ENCODE measurements around the gene DHRS12.

Gene DHRS12

DNA sequence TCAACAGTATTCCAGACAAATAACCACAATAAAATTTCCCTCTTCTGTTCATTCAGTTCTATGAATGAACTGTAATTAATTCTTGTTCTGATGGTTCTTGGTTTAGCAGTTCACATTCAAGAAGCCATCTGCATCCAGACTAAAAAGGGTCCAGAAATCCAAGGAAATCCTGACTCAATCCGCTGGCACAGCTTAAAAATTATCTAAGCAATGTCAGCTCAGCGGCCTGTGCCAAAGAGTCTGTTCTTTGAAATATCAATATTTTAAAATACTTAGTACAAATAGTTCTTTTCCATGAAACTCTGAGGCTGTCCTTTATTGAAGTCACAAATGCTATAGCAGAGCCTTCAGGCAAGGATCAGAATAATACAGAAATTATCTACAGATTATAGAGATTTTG is 57.2 kb downstream of the DHRS12 start:
- Histone ChIP-seq H3K27me3 (replicated peaks; ENCODE audit: control insufficient read depth, insufficient read depth, low read length) (no peaks in the 10 kb centered on the region), H3K36me3 (ENCODE audit: control insufficient read depth, insufficient read depth, low read length) (no peaks in the 10 kb centered on the region; the same call in 1 of the 2 replicates), H3K4me3 (replicated peaks; ENCODE audit: low read depth, low read length) (no peak overlapping the region)
- TF ChIP-seq, protein P1, sequence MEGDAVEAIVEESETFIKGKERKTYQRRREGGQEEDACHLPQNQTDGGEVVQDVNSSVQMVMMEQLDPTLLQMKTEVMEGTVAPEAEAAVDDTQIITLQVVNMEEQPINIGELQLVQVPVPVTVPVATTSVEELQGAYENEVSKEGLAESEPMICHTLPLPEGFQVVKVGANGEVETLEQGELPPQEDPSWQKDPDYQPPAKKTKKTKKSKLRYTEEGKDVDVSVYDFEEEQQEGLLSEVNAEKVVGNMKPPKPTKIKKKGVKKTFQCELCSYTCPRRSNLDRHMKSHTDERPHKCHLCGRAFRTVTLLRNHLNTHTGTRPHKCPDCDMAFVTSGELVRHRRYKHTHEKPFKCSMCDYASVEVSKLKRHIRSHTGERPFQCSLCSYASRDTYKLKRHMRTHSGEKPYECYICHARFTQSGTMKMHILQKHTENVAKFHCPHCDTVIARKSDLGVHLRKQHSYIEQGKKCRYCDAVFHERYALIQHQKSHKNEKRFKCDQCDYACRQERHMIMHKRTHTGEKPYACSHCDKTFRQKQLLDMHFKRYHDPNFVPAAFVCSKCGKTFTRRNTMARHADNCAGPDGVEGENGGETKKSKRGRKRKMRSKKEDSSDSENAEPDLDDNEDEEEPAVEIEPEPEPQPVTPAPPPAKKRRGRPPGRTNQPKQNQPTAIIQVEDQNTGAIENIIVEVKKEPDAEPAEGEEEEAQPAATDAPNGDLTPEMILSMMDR (IDR thresholded peaks at IDR 0.05; ENCODE audit: insufficient read depth, low read length, poor library complexity, severe bottlenecking), result no peak
- DNase-seq (ENCODE audit: extremely low read depth, insufficient read length), result no peak

DNA sequence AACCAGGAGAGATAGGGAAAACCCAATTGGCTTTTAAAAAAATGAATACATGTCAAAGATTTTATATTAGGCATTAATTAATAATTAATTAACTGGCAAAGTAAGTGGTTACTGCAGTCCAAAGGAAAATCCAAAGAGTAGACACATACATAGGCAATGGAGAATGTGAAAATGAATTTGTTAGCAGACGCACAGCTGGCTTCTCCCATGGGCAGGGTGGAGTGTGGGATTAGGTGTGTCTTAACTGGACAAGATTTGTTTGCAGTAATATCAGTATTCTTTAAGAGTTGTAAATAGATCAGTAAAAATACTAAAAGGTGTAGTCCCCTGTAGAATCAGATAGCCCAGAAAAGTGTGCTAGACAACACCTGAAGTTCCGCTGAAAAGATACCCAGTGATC is 58.7 kb downstream of the DHRS12 start:
- TF ChIP-seq, protein P1 (IDR thresholded peaks at IDR 0.05; ENCODE audit: insufficient read depth, low read length, poor library complexity, severe bottlenecking), result no peak
- H3K36me3 ChIP-seq (ENCODE audit: control insufficient read depth, insufficient read depth, low read length), result no peaks in the 10 kb centered on the region; the same call in 1 of the 2 replicates

DNA sequence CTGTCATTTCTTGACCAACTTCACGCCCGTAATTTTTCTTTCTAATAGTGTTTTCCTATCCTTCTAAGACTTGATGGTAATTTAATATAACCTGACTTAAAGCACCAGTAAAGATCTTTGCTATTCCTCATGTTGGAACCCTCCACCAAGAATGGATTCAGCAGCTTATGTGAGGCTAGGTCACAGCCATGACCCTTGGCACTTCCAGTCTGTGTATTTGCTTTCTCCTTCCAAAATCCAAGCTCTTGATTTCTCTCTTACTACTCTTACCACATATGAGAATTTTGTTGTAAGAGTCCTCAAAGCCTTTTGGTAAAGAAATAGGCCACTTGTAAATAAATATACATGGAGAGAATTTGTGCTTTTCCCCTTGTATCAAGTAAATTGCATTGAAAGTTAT is 61.4 kb downstream of the DHRS12 start:
- Histone ChIP-seq H3K27me3 (replicated peaks; ENCODE audit: control insufficient read depth, insufficient read depth, low read length) (no peaks in the 10 kb centered on the region), H3K36me3 (ENCODE audit: control insufficient read depth, insufficient read depth, low read length) (no peaks in the 10 kb centered on the region; the same call in 1 of the 2 replicates), H3K4me3 (replicated peaks; ENCODE audit: low read depth, low read length) (no peak overlapping the region)
- no peak for DNase-seq (ENCODE audit: extremely low read depth, insufficient read length)
- TF ChIP-seq, protein P1 (IDR thresholded peaks at IDR 0.05; ENCODE audit: insufficient read depth, low read length, poor library complexity, severe bottlenecking), result no peak

More for the DNA sequence above, 58.7 kb downstream of the DHRS12 start:
- no peak for DNase-seq (ENCODE audit: extremely low read depth, insufficient read length)
- no peak overlapping the region for H3K4me3 ChIP-seq (replicated peaks; ENCODE audit: low read depth, low read length)
- H3K27me3 ChIP-seq (replicated peaks; ENCODE audit: control insufficient read depth, insufficient read depth, low read length), result no peaks in the 10 kb centered on the region

DNA sequence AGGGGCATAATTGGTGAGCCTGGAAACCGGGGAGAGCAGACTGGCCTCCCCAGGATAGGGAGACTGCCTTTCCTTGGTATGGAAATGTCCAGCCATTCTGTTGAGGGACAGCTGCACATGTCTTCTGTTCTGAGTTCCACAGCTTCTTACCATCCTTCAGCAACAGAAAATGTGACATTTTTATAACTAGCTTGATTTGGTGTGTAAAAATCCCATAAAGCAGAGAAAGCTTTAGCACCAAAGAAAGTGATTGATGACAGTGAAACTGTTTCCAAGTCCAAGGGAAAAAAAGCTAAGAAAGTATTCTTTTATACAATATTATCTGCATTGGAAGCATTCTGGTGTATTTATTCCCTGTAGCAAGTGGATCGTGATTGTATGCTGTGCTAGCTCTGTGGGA is 61.9 kb downstream of the DHRS12 start:
- DNase-seq (ENCODE audit: extremely low read depth, insufficient read length), result no peak
- Histone ChIP-seq H3K27me3 (replicated peaks; ENCODE audit: control insufficient read depth, insufficient read depth, low read length) (no peaks in the 10 kb centered on the region), H3K4me3 (replicated peaks; ENCODE audit: low read depth, low read length) (no peak overlapping the region), H3K36me3 (ENCODE audit: control insufficient read depth, insufficient read depth, low read length) (no peaks in the 10 kb centered on the region; the same call in 1 of the 2 replicates)
- TF ChIP-seq, protein P1 (IDR thresholded peaks at IDR 0.05; ENCODE audit: insufficient read depth, low read length, poor library complexity, severe bottlenecking), result no peak

DNA sequence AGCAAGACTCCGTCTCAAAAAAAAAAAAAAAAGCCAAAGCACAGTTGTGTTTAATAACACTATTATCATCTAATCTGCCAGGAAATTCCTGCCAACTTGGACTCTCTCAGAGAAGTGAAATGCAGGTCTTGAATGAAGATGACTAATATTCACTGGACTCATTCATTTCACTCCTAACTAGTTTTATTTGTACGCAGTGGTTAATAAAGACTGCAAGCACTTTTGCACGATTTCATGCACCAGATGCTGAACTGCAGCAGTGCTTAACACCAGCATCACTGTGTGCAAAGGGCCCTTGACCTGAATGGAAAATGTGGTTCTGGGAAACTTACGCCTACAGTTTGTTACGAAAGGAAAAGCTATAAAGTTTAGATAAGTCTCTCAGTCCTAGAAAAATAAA is 63.3 kb downstream of the DHRS12 start:
- H3K36me3 ChIP-seq (ENCODE audit: control insufficient read depth, insufficient read depth, low read length), result no peaks in the 10 kb centered on the region; the same call in 1 of the 2 replicates
- no peaks in the 10 kb centered on the region for H3K27me3 ChIP-seq (replicated peaks; ENCODE audit: control insufficient read depth, insufficient read depth, low read length)
- TF ChIP-seq, protein P1 (IDR thresholded peaks at IDR 0.05; ENCODE audit: insufficient read depth, low read length, poor library complexity, severe bottlenecking), result no peak
- H3K4me3 ChIP-seq (replicated peaks; ENCODE audit: low read depth, low read length), result no peak overlapping the region
- DNase-seq (ENCODE audit: extremely low read depth, insufficient read length), result no peak
